PC-9 (cell line): ENCODE measurements around the gene PNKD. TPM values are rescaled to one million over a fixed set of nuclear protein-coding genes. Genes with fewer than 3 reads are reported as not detected.

Experiments used
- BruUV-seq: library from RNA; stranded (reverse); fragments of 400-500 nt; replicated peaks from 2 replicates; lab custom pipeline; 2021; lab: Mats Ljungman, UMichigan
- CTCF ChIA-PET: fragments of 300-600 bp; sonication (Branson Sonifier 250); formaldehyde crosslinking; loops from one replicate; lab custom pipeline; 2022; ENCODE audit warnings: antibody characterized with exemption; lab: Charles Lee
- POLR2A ChIA-PET: fragments of 300-600 bp; sonication (Branson Sonifier 250); formaldehyde crosslinking; loops from one replicate; lab custom pipeline; 2022; ENCODE audit warnings: antibody characterized with exemption; ENCODE audit not compliant: unreplicated experiment; lab: Charles Lee
- DNase-seq, 2 experiments: peaks; one replicate each; pipeline versions ENCODE4 v3.0.0 to v3.0.0-alpha.2; 2015 to 2022; ENCODE audit warnings: mixed read lengths in 1 of 2
- H2AFZ ChIP-seq: fragments of 200-600 bp; sonication (generic); 2 replicates; pipeline ENCODE4 v1.8.1; 2017; ENCODE audit warnings: antibody characterized with exemption
- H3F3A ChIP-seq: fragments of 200-600 bp; sonication (generic); 2 replicates; pipeline ENCODE4 v1.8.1; 2017; ENCODE audit warnings: antibody characterized with exemption, mild to moderate bottlenecking, low read depth; ENCODE audit not compliant: insufficient read depth
- H3K27ac ChIP-seq: fragments of 200-600 bp; sonication (generic); 2 replicates; pipeline ENCODE4 v1.6.1; 2016; ENCODE audit warnings: mixed run types
- H3K27me3 ChIP-seq: fragments of 200-600 bp; sonication (generic); 2 replicates; pipeline ENCODE4 v1.6.1; 2016; ENCODE audit warnings: low read depth, mixed run types; ENCODE audit not compliant: insufficient read depth
- H3K36me3 ChIP-seq: fragments of 200-600 bp; sonication (generic); 2 replicates; pipeline ENCODE4 v1.6.1; 2016; ENCODE audit warnings: low read depth, mixed run types
- H3K4me1 ChIP-seq: fragments of 200-600 bp; sonication (generic); replicated peaks from 2 replicates; pipeline ENCODE4 v1.6.1; 2016; ENCODE audit warnings: mixed run types; ENCODE audit not compliant: insufficient read depth
- H3K4me2 ChIP-seq: fragments of 200-600 bp; sonication (generic); 2 replicates; pipeline ENCODE4 v1.6.1; 2017; ENCODE audit warnings: mixed run types
- H3K4me3 ChIP-seq: fragments of 200-600 bp; sonication (generic); 2 replicates; pipeline ENCODE4 v1.6.1; 2016; ENCODE audit warnings: mixed run types
- H3K79me2 ChIP-seq: fragments of 200-600 bp; sonication (generic); 2 replicates; pipeline ENCODE4 v1.6.1; 2017; ENCODE audit warnings: low read depth, mixed run types
- H3K9me2 ChIP-seq: fragments of 200-600 bp; sonication (generic); 2 replicates; pipeline ENCODE4 v1.8.1; 2017; ENCODE audit warnings: mild to moderate bottlenecking; ENCODE audit not compliant: insufficient read depth
- H3K9me3 ChIP-seq: fragments of 200-600 bp; sonication (generic); 2 replicates; pipeline ENCODE4 v1.8.1; 2016; ENCODE audit warnings: low read depth; ENCODE audit not compliant: insufficient read depth
- H4K20me1 ChIP-seq: fragments of 200-600 bp; sonication (generic); 2 replicates; pipeline ENCODE4 v1.8.1; 2017; ENCODE audit not compliant: insufficient read depth
- CTCF ChIP-seq: fragments of 200-600 bp; sonication (generic); conservative IDR thresholded peaks from 2 replicates; pipeline ENCODE4 v1.6.1; 2017; ENCODE audit warnings: mixed run types, antibody characterized with exemption, mild to moderate bottlenecking, moderate library complexity
- EZH2 ChIP-seq: fragments of 200-600 bp; sonication (generic); IDR thresholded peaks from 2 replicates; pipeline ENCODE4 v1.8.0; 2017; ENCODE audit warnings: antibody characterized with exemption, low read depth
- intact Hi-C: fragments of 100-400 bp; cut with micrococcal nuclease; formaldehyde crosslinking; loops from one replicate; pipeline ENCODE4 v1.10.0; 2022; ENCODE audit not compliant: unreplicated experiment
- total RNA-seq: library from RNA; stranded (reverse); gene quantifications from 2 replicates; pipeline ENCODE4 v1.2.3, GENCODE V29; 2021

PNKD gene
- total RNA-seq, 1 experiment from 2014 or later = 102 TPM

DNA sequence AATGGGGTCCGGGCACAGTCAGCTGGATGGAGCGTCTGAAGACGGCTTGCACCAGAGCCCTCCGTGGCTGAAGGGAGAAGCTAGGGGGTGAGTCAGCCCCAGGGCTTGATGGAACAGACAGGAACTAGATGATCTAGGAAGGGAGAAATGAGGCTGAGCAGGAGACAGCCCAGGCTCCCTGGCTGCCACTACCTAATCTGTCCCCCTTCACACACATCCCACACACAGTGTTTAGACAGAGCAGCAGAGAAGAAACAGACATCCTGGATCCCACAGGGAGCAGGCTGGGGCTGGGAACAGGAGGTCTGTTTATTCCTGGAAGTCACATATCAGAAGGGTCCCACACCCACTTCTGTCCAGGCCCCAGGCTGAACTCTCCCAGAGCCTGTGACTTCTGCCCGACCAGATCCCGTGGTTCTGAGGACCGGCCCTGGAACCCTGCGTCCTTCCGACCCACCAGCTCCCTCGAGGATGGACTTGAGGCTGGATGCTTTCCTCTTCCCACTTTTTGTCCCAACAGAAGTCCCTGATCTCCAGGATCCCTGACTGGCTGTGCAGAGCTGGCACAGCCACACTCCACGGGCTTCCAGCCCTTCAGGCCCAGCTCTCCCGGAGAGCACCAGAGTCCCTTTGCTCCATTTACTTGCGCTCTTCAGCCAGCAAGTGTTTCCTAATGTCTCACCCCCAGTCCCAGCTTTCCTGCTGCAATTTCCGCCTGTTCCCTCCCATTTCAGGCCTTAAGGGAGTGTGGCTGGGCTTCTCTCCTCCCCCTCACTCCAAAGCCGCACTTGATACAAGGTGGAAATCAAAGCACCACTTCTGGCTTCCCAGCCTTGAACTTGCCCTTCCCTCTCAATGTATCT is 11.0 kb upstream of the PNKD start:
- BruUV-seq = no TSS peak
- Histone ChIP-seq H3K36me3 (no peaks in the 10 kb centered on the region; the same call in 1 of the 2 replicates), H3K4me1 (no peaks in the 10 kb centered on the region), H3K9me2 (no peaks in the 10 kb centered on the region), H3K27me3 (no peaks in the 10 kb centered on the region), H3K9me3 (no peaks in the 10 kb centered on the region), H3F3A (peaks cover 22% of the 10 kb centered on the region), H3K4me2 (no peak overlapping the region), H4K20me1 (no peaks in the 10 kb centered on the region), H2AFZ (no peak overlapping the region), H3K79me2 (no peaks in the 10 kb centered on the region), H3K27ac (no peak overlapping the region), H3K4me3 (no peak overlapping the region)
- intact Hi-C loops = loop anchor here (5.0 kb wide), 1 partner anchor 72 kb away; no protein-coding TSS in a partner anchor
- no peak for DNase-seq
- POLR2A ChIA-PET = no interaction called here
- CTCF ChIA-PET = no interaction called here
- no peak for TF ChIP-seq CTCF
- no peak for TF ChIP-seq EZH2

- Histone ChIP-seq H3F3A (peaks cover 20% of the 10 kb centered on the region), H3K9me3 (no peaks in the 10 kb centered on the region), H3K9me2 (no peaks in the 10 kb centered on the region), H3K36me3 (no peaks in the 10 kb centered on the region), H2AFZ (no peak overlapping the region), H3K79me2 (no peaks in the 10 kb centered on the region), H3K4me1 (no peaks in the 10 kb centered on the region), H3K27ac (no peak overlapping the region), H3K4me2 (no peak overlapping the region), H4K20me1 (no peaks in the 10 kb centered on the region), H3K4me3 (no peak overlapping the region), H3K27me3 (no peaks in the 10 kb centered on the region)
- TF ChIP-seq CTCF = no peak
- CTCF ChIA-PET = interaction anchor here (0.6 kb wide), 1 partner anchor 78 kb away, joined by 8 read pairs; no protein-coding TSS in a partner anchor
- no peak for DNase-seq
- POLR2A ChIA-PET = no interaction called here
- intact Hi-C loops = no loop called here
- BruUV-seq = no TSS peak
Measured at GRCh38 chr2:218260166-218260565, 10.2 kb upstream of the PNKD start.

DNA sequence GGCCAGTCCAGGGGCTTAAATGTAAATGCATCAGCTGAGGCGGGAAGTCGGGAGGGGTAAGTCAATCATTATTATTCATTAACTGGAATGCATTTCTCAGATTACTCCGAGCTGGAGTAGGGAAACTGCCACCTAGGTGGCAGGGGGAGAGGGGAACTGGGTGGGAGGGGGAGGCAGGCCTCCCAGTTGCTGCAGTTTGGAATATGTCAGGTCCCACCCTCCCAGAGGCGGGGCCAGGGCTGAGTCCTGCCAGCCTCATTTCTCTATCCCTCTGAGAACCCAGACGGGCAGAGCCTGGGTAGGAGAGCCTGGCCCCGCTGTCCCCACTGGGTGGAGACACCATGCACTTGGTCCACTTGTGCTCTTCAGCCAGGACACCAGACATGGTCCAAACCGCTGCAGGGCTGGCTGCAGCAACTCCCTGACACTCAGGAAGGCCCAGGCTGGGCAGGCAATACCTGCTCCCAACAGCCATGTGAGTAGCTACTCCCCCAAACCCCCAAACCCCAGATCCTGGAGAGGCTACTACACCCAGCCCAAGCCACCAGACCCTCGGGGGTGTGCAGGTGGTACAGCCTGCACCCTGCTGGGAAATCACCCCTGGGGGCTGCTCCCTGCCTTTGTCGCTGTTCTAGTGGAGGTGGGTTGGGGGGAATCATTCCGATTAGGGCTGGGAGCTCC is 9.4 kb upstream of the PNKD start, which contains the start of gene GPBAR1:
Gene GPBAR1 (plus strand): TSS at position 274 of the 681 bp plus-strand sequence. CDS start 1,710 bp downstream, outside the sequence.
- H2AFZ ChIP-seq = no peak within 1 kb of the TSS
- no peaks in the 10 kb centered on the region for H3K4me1 ChIP-seq
- H4K20me1 ChIP-seq = 0 out of 2 replicates have a peak, but pooled peaks cover 2% of the 10 kb centered on the region
- BruUV-seq = no TSS peak
- TF ChIP-seq EZH2 (no peak), CTCF (no peak)
- DNase-seq = no peak
- no peaks in the 10 kb centered on the region for H3K27me3 ChIP-seq
- intact Hi-C loops = no loop called here
- peaks cover 13% of the 10 kb centered on the region for H3F3A ChIP-seq
- ChIA-PET CTCF (interaction anchor here (0.6 kb wide), 1 partner anchor 79 kb away, joined by 8 read pairs; no protein-coding TSS in a partner anchor), POLR2A (interaction anchor here (0.5 kb wide), 1 partner anchor 1250 kb away, joined by 3 read pairs; no protein-coding TSS in a partner anchor)
- no peak within 1 kb of the TSS for H3K27ac ChIP-seq
- H3K4me3 ChIP-seq = no peak within 1 kb of the TSS
- H3K9me3 ChIP-seq = no peaks in the 10 kb centered on the region
- H3K9me2 ChIP-seq = no peaks in the 10 kb centered on the region
- H3K4me2 ChIP-seq = no peak within 1 kb of the TSS
- no peaks in the 10 kb centered on the region for H3K36me3 ChIP-seq
- H3K79me2 ChIP-seq = no peaks in the 10 kb centered on the region
